ENCODE measurements around the gene KRTAP3-3. TPM values are rescaled to one million over a fixed set of nuclear protein-coding genes. Genes with fewer than 3 reads are reported as not detected.

Gene KRTAP3-3
- total RNA-seq, 1 donor from 2014 or later: not detected

DNA sequence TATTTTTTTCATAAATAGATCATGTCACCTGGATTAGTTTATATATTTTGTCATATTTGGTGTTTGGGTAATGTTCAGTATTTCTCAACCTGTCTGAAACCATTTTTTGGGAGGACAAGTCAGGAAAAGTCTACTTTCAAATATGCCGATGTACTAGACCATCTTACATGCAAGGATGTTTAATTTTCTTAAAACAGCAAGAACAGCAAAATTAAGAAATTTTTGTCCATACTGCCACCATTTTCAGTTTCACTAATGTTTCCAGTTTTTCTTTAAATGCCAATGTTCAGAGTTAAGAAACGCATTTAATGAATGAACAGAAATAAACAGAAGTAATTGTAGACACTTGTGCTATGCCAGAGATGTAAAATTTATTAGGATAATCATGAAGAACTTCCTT lies 880 bp downstream of the KRTAP3-3 start:
- no peaks in the 10 kb centered on the region for H3K4me1 Mint-ChIP-seq (ENCODE audit: unreplicated experiment)

DNA sequence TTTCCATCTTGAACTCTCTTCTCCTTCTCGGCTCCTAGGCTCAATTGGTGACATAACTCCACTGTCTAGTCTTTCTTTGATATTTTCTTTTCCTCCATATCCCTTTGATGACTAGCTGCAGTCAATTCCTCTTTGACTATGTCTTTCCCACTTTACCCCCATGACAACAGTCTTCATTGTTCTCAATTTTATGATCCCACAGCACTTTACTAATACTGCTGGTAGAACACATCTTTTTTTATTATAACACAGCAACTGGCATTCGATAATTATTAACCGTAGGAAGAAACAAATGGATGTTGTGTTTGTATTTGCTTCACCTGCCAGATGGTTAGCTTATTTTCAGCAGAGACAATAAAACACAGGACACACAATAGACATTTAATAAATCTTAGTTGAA lies 1.3 kb downstream of the KRTAP3-3 start:
- DNase-seq (ENCODE audit: extremely low spot score, unreplicated experiment): no peak
- Mint-ChIP-seq H3K27me3 (no peaks in the 10 kb centered on the region), H3K27ac (no peak overlapping the region), H3K36me3 (no peaks in the 10 kb centered on the region), H3K4me3 (no peak overlapping the region), H3K4me1 (ENCODE audit: unreplicated experiment) (peaks cover 2% of the 10 kb centered on the region), H3K9me3 (no peaks in the 10 kb centered on the region)
- TF ChIP-seq, protein P1, sequence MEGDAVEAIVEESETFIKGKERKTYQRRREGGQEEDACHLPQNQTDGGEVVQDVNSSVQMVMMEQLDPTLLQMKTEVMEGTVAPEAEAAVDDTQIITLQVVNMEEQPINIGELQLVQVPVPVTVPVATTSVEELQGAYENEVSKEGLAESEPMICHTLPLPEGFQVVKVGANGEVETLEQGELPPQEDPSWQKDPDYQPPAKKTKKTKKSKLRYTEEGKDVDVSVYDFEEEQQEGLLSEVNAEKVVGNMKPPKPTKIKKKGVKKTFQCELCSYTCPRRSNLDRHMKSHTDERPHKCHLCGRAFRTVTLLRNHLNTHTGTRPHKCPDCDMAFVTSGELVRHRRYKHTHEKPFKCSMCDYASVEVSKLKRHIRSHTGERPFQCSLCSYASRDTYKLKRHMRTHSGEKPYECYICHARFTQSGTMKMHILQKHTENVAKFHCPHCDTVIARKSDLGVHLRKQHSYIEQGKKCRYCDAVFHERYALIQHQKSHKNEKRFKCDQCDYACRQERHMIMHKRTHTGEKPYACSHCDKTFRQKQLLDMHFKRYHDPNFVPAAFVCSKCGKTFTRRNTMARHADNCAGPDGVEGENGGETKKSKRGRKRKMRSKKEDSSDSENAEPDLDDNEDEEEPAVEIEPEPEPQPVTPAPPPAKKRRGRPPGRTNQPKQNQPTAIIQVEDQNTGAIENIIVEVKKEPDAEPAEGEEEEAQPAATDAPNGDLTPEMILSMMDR (conservative IDR thresholded peaks at IDR 0.05): no peak

More for the DNA sequence above, 880 bp downstream of the KRTAP3-3 start:
- TF ChIP-seq, protein P1 (conservative IDR thresholded peaks at IDR 0.05): no peak
- Mint-ChIP-seq H3K36me3 (no peaks in the 10 kb centered on the region), H3K27me3 (no peaks in the 10 kb centered on the region), H3K27ac (no peak overlapping the region), H3K4me3 (no peak overlapping the region), H3K9me3 (no peaks in the 10 kb centered on the region)
- no peak for DNase-seq (ENCODE audit: extremely low spot score, unreplicated experiment)

DNA sequence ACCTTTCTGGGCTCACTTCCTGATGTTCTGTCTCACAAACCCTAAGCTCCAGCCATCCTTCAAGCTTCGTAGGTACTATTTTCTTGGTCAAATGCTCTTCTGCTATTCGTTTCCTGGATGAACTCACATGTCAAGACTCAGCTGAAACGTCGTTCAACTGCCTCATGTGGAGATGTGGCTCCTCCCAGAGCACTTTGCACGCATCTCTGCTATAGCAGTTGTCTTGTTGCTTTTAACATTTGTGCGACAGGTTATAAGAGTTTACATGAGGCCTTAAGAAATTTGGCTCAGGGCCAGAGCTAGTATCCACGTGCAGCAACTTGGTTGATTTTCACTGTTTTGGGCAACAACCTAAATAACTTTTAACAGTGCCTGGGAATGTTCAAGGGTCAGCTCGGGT lies 7.0 kb downstream of the KRTAP3-3 start:
- TF ChIP-seq, protein P1 (conservative IDR thresholded peaks at IDR 0.05): no peak
- Mint-ChIP-seq H3K27ac (peak overlapping the region; percentile 62), H3K27me3 (no peaks in the 10 kb centered on the region), H3K4me1 (ENCODE audit: unreplicated experiment) (peaks cover 11% of the 10 kb centered on the region), H3K4me3 (peak overlapping the region; percentile 50), H3K36me3 (no peaks in the 10 kb centered on the region), H3K9me3 (no peaks in the 10 kb centered on the region)
- no peak for DNase-seq (ENCODE audit: extremely low spot score, unreplicated experiment)

DNA sequence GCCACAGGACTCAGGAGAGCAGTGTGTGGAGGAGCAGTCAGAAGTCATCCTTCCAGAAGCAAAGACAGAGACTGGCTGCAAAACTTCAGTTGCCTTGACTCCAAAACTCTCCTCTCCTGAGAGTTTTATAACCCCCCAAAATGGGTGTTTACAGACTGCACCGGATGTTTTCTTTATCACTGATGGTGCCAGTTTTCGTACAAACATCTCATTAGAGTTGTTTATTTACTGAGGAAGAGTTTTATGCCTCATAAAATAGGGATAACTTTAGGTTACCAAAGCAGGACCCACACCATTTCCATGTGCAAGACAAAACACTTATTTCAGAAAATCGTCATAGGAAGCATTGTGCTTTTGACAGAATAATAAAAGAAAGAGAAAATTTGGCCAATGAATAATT lies 9.7 kb downstream of the KRTAP3-3 start, which contains the start of gene KRT40:
KRT40 (minus strand) TSS at position 101 of the 400 bp plus-strand sequence; CDS start at position 48, 53 bp downstream.
- Mint-ChIP-seq H3K27me3 (no peaks in the 10 kb centered on the region), H3K36me3 (no peaks in the 10 kb centered on the region), H3K4me1 (ENCODE audit: unreplicated experiment) (peaks cover 23% of the 10 kb centered on the region), H3K27ac (no peak within 1 kb of the TSS), H3K9me3 (no peaks in the 10 kb centered on the region), H3K4me3 (no peak within 1 kb of the TSS)
- no peak for DNase-seq (ENCODE audit: extremely low spot score, unreplicated experiment)
- TF ChIP-seq, protein P1 (conservative IDR thresholded peaks at IDR 0.05): no peak

DNA sequence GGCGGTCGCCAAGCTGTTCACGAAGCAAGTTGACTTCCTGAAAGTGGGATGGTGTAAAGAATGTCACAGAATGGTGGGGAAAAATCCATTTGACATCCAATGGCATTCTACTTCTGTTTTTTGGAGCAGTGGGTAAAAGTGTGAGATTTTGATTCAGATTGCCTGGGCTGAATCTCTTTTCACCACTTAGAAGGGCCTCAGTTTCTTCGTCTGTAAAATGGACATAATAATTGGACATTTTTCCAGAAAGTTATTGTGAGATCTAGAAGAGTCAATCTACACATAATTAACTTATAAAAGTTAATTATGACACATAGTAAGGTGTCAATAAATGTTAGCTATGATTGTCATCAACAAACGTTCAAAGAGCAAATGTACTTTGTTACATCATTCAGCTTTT lies 12.8 kb downstream of the KRTAP3-3 start:
- Mint-ChIP-seq H3K9me3 (no peaks in the 10 kb centered on the region), H3K4me3 (no peak overlapping the region), H3K27me3 (no peaks in the 10 kb centered on the region), H3K36me3 (no peaks in the 10 kb centered on the region), H3K4me1 (ENCODE audit: unreplicated experiment) (peaks cover 19% of the 10 kb centered on the region), H3K27ac (no peak overlapping the region)
- TF ChIP-seq, protein P1 (conservative IDR thresholded peaks at IDR 0.05): no peak
- DNase-seq (ENCODE audit: extremely low spot score, unreplicated experiment): no peak

DNA sequence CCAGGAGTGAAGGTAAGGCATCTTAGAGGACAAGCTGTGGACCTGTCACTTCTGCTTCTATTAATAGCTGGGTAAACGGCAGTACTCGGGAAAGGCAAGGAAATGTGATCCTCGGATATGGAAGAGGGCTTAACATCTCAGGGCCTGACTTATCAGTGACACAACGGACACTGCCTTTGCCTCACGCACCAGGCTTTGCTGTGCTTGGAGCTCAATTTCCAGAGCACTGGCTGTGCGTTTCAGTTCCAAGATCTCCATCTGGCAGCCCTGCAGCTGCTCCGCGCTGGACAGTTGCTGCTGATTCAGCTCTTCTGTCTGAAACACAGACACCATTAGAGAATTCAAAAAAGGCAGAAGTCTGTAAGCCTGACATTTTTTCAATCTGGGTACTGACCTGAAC lies 13.4 kb downstream of the KRTAP3-3 start:
- Mint-ChIP-seq H3K4me3 (no peak overlapping the region), H3K36me3 (no peaks in the 10 kb centered on the region), H3K9me3 (no peaks in the 10 kb centered on the region), H3K27me3 (no peaks in the 10 kb centered on the region), H3K27ac (peak overlapping the region; percentile 11), H3K4me1 (ENCODE audit: unreplicated experiment) (peaks cover 19% of the 10 kb centered on the region)
- TF ChIP-seq, protein P1 (conservative IDR thresholded peaks at IDR 0.05): no peak
- DNase-seq (ENCODE audit: extremely low spot score, unreplicated experiment): no peak

All from type B pancreatic cell (in vitro differentiated cells).